ENCODE results near the gene KATNAL2.

DNA sequence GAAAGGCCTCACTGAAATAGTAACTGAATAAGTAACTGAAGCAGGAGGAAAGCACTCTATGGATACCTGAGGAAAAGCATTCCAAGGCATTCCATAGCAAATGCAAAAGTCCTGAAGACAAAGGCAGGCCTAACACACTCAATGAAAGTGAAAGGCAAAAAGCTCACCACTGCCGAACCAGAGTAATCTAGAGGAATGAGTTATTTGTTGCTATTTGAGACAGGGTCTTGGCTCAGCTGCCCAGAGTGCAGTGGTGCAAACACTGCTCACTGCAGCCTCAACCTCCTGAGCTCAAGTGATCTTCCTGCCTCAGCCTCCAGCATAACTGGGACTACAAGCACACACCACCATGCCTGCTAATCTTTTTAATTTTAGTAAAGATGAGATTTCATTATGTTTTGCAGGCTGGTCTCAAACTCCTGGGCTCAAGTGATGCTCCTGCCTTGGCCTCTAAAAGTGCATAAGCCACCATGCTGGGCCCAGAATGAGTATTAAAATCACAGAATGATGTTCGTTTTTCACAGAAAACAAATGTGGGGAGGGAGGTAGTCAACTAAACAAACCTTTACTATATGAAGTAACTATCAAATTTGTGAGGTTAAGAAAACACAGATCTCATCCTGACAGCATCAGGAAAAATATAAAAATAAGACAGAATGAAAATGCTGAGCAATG, 18.0 kb upstream of the KATNAL2 start:
- TF ChIP-seq EP300 (IDR thresholded peaks at IDR 0.05; ENCODE audit: borderline replicate concordance in 1 of 2, control insufficient read depth in 1 of 2, low read depth in 2 of 2, low read length in 2 of 2) (no peak), EZH2 (IDR thresholded peaks at IDR 0.05; ENCODE audit: borderline replicate concordance, control insufficient read depth, low read depth, low read length) (no peak), TCF3 (IDR thresholded peaks at IDR 0.05; ENCODE audit: borderline replicate concordance, insufficient read depth, low read depth, low read length) (no peak), CREM (IDR thresholded peaks at IDR 0.05; ENCODE audit: low read depth) (no peak), CREB1 (IDR thresholded peaks at IDR 0.05; ENCODE audit: low read depth) (no peak), RAD21 (IDR thresholded peaks at IDR 0.05; ENCODE audit: insufficient read depth, low read depth, low read length) (no peak), YBX1 (IDR thresholded peaks at IDR 0.05) (no peak), RFX5 (IDR thresholded peaks at IDR 0.05; ENCODE audit: low read depth, low read length) (no peak), EGR1 (IDR thresholded peaks at IDR 0.05; ENCODE audit: borderline replicate concordance in 1 of 2, low read depth in 2 of 2, low read length in 2 of 2) (no peak)
- TF ChIP-seq, protein P1, sequence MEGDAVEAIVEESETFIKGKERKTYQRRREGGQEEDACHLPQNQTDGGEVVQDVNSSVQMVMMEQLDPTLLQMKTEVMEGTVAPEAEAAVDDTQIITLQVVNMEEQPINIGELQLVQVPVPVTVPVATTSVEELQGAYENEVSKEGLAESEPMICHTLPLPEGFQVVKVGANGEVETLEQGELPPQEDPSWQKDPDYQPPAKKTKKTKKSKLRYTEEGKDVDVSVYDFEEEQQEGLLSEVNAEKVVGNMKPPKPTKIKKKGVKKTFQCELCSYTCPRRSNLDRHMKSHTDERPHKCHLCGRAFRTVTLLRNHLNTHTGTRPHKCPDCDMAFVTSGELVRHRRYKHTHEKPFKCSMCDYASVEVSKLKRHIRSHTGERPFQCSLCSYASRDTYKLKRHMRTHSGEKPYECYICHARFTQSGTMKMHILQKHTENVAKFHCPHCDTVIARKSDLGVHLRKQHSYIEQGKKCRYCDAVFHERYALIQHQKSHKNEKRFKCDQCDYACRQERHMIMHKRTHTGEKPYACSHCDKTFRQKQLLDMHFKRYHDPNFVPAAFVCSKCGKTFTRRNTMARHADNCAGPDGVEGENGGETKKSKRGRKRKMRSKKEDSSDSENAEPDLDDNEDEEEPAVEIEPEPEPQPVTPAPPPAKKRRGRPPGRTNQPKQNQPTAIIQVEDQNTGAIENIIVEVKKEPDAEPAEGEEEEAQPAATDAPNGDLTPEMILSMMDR (IDR thresholded peaks at IDR 0.05 in 2 of 3, conservative IDR thresholded peaks at IDR 0.05 in 1 of 3; ENCODE audit: control insufficient read depth in 2 of 3, extremely low read depth in 1 of 3, insufficient read depth in 1 of 3, low read depth in 3 of 3, low read length in 3 of 3) = no peak
- TF ChIP-seq, protein P2, sequence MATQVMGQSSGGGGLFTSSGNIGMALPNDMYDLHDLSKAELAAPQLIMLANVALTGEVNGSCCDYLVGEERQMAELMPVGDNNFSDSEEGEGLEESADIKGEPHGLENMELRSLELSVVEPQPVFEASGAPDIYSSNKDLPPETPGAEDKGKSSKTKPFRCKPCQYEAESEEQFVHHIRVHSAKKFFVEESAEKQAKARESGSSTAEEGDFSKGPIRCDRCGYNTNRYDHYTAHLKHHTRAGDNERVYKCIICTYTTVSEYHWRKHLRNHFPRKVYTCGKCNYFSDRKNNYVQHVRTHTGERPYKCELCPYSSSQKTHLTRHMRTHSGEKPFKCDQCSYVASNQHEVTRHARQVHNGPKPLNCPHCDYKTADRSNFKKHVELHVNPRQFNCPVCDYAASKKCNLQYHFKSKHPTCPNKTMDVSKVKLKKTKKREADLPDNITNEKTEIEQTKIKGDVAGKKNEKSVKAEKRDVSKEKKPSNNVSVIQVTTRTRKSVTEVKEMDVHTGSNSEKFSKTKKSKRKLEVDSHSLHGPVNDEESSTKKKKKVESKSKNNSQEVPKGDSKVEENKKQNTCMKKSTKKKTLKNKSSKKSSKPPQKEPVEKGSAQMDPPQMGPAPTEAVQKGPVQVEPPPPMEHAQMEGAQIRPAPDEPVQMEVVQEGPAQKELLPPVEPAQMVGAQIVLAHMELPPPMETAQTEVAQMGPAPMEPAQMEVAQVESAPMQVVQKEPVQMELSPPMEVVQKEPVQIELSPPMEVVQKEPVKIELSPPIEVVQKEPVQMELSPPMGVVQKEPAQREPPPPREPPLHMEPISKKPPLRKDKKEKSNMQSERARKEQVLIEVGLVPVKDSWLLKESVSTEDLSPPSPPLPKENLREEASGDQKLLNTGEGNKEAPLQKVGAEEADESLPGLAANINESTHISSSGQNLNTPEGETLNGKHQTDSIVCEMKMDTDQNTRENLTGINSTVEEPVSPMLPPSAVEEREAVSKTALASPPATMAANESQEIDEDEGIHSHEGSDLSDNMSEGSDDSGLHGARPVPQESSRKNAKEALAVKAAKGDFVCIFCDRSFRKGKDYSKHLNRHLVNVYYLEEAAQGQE (IDR thresholded peaks at IDR 0.05; ENCODE audit: low read depth, low read length) = no peak
